ENCODE results near the gene ADGRE1. TPM values are rescaled to one million over a fixed set of nuclear protein-coding genes. Genes with fewer than 3 reads are reported as not detected.
A peak's percentile ranks its signal among the peaks of the same experiment; 100 is the strongest.

ADGRE1 gene
- total and polyA plus RNA-seq, 4 donors: 0.39 to 16.2 (median 1.8) TPM

- no peak for TF ChIP-seq NR2F2 (IDR thresholded peaks at IDR 0.05)
Observed at GRCh38 chr19:6890401-6890913, 3.1 kb downstream of the ADGRE1 start.

GRCh38 chr19:6890938-6891337, 3.6 kb downstream of the ADGRE1 start:
- DNase-seq (ENCODE audit: low spot score): no peak
- Histone ChIP-seq H3K9me3 (ENCODE audit: control insufficient read depth in 4 of 4, low read length in 3 of 4) (peaks cover 0 to 7% (median 2%) of the 10 kb centered on the region in 4 donors), H3K27ac (ENCODE audit: low read depth in 1 of 2, low read length in 2 of 2) (no peak overlapping the region), H3K36me3 (ENCODE audit: control insufficient read depth in 4 of 4, insufficient read depth in 3 of 4, low read depth in 1 of 4, low read length in 3 of 4) (no peaks in the 10 kb centered on the region), H3K9ac (ENCODE audit: low read depth in 1 of 2, low read length in 2 of 2) (no peak overlapping the region), H3K4me1 (ENCODE audit: control insufficient read depth in 4 of 4, insufficient read depth in 4 of 4, low read length in 3 of 4) (no peaks in the 10 kb centered on the region), H3K27me3 (ENCODE audit: control insufficient read depth in 4 of 4, insufficient read depth in 4 of 4, low read length in 3 of 4) (no peaks in the 10 kb centered on the region), H3K4me3 (ENCODE audit: low read depth in 1 of 3, low read length in 3 of 3) (no peak overlapping the region)
- no peak for TF ChIP-seq ZBTB33 (IDR thresholded peaks at IDR 0.05)
- TF ChIP-seq ATF3 (IDR thresholded peaks at IDR 0.05): no peak
- no peak for TF ChIP-seq EGR1 (IDR thresholded peaks at IDR 0.05; ENCODE audit: low read depth in 2 of 2)
- 53% methylated on average over 8 of the region's 8 CpGs for WGBS

More at GRCh38 chr19:6890401-6890913, 3.1 kb downstream of the ADGRE1 start:
- no peak overlapping the region for H3K9ac ChIP-seq (ENCODE audit: low read depth in 1 of 2, low read length in 2 of 2)
- H3K9me3 ChIP-seq (ENCODE audit: control insufficient read depth in 4 of 4, low read length in 3 of 4): peaks cover 0 to 7% (median 2%) of the 10 kb centered on the region in 4 donors
- H3K27me3 ChIP-seq (ENCODE audit: control insufficient read depth in 4 of 4, insufficient read depth in 4 of 4, low read length in 3 of 4): no peaks in the 10 kb centered on the region
- H3K36me3 ChIP-seq (ENCODE audit: control insufficient read depth in 4 of 4, insufficient read depth in 3 of 4, low read depth in 1 of 4, low read length in 3 of 4): no peaks in the 10 kb centered on the region
- no peak for DNase-seq (ENCODE audit: low spot score)
- no peak overlapping the region for H3K4me3 ChIP-seq (ENCODE audit: low read depth in 1 of 3, low read length in 3 of 3)
- no peaks in the 10 kb centered on the region for H3K4me1 ChIP-seq (ENCODE audit: control insufficient read depth in 4 of 4, insufficient read depth in 4 of 4, low read length in 3 of 4)
- H3K27ac ChIP-seq (ENCODE audit: low read depth in 1 of 2, low read length in 2 of 2): no peak overlapping the region
- 44% methylated on average over 3 of the region's 3 CpGs for WGBS

GRCh38 chr19:6891761-6892385, 4.5 kb downstream of the ADGRE1 start:
- Histone ChIP-seq H3K4me1 (ENCODE audit: control insufficient read depth in 4 of 4, insufficient read depth in 4 of 4, low read length in 3 of 4) (no peaks in the 10 kb centered on the region), H3K27me3 (ENCODE audit: control insufficient read depth in 4 of 4, insufficient read depth in 4 of 4, low read length in 3 of 4) (no peaks in the 10 kb centered on the region), H3K9me3 (ENCODE audit: control insufficient read depth in 4 of 4, low read length in 3 of 4) (peaks cover 0 to 7% (median 2%) of the 10 kb centered on the region in 4 donors), H3K27ac (ENCODE audit: low read depth in 1 of 2, low read length in 2 of 2) (peak overlapping the region in 1 of 2 donors; percentile 25), H3K36me3 (ENCODE audit: control insufficient read depth in 4 of 4, insufficient read depth in 3 of 4, low read depth in 1 of 4, low read length in 3 of 4) (no peaks in the 10 kb centered on the region), H3K9ac (ENCODE audit: low read depth in 1 of 2, low read length in 2 of 2) (no peak overlapping the region), H3K4me3 (ENCODE audit: low read depth in 1 of 3, low read length in 3 of 3) (no peak overlapping the region)
- DNase-seq (ENCODE audit: low spot score): no peak
- WGBS: 64% methylated on average over 8 of the region's 8 CpGs
- TF ChIP-seq NR2F2 (IDR thresholded peaks at IDR 0.05): no peak
- no peak for TF ChIP-seq RAD21 (IDR thresholded peaks at IDR 0.05)
- TF ChIP-seq HNF4G (IDR thresholded peaks at IDR 0.05): no peak
- TF ChIP-seq GABPA (IDR thresholded peaks at IDR 0.05 in 1 of 2, conservative IDR thresholded peaks at IDR 0.05 in 1 of 2): no peak
- TF ChIP-seq MAX (IDR thresholded peaks at IDR 0.05): no peak
- no peak for TF ChIP-seq FOXA1 (IDR thresholded peaks at IDR 0.05)
- no peak for TF ChIP-seq RXRA (IDR thresholded peaks at IDR 0.05)
- TF ChIP-seq ZBTB33 (IDR thresholded peaks at IDR 0.05): no peak
- no peak for TF ChIP-seq YY1 (IDR thresholded peaks at IDR 0.05)
- TF ChIP-seq HNF4A (conservative IDR thresholded peaks at IDR 0.05): no peak
- TF ChIP-seq SP1 (IDR thresholded peaks at IDR 0.05): no peak
- TF ChIP-seq ATF3 (IDR thresholded peaks at IDR 0.05): no peak
- TF ChIP-seq REST (IDR thresholded peaks at IDR 0.05): no peak
- TF ChIP-seq EGR1 (IDR thresholded peaks at IDR 0.05; ENCODE audit: low read depth in 2 of 2): no peak
- no peak for TF ChIP-seq TAF1 (conservative IDR thresholded peaks at IDR 0.05)
- no peak for TF ChIP-seq JUND (IDR thresholded peaks at IDR 0.05)
